Kidney epithelial cell (primary cell): ENCODE measurements around the gene OR10AD1. TPM values are rescaled to one million over a fixed set of nuclear protein-coding genes. Genes with fewer than 3 reads are reported as not detected.

Experiments used
- DNase-seq: peaks from one replicate; pipeline ENCODE4 v3.0.0-alpha.2; 2010; ENCODE audit warnings: low read depth
- H3K27me3 ChIP-seq: 2 replicates; pipeline ENCODE4 v1.6.0; 2011; ENCODE audit warnings: low read length; ENCODE audit not compliant: control insufficient read depth, insufficient read depth
- H3K36me3 ChIP-seq: 2 replicates; pipeline ENCODE4 v1.5.1; 2011; ENCODE audit warnings: low read length; ENCODE audit not compliant: control insufficient read depth, insufficient read depth
- H3K4me3 ChIP-seq: 2 replicates; pipeline ENCODE4 v1.5.1; 2011; ENCODE audit warnings: low read depth, mild to moderate bottlenecking, control low read depth, low read length
- total RNA-seq: library from RNA; depleted of rRNA; stranded (reverse); fragments of >200 nt; gene quantifications from 2 replicates; pipeline ENCODE4 v1.2.3, GENCODE V29; 2015
- TF ChIP-seq, protein P1 (sequence below): IDR thresholded peaks from 2 replicates; pipeline ENCODE4 v1.5.1; 2011; ENCODE audit warnings: mild to moderate bottlenecking, moderate library complexity, low read length, control low read depth, inconsistent platforms; ENCODE audit not compliant: insufficient read depth, poor library complexity, severe bottlenecking

OR10AD1 gene
- total RNA-seq, 1 donor from 2014 or later, result not detected

DNA sequence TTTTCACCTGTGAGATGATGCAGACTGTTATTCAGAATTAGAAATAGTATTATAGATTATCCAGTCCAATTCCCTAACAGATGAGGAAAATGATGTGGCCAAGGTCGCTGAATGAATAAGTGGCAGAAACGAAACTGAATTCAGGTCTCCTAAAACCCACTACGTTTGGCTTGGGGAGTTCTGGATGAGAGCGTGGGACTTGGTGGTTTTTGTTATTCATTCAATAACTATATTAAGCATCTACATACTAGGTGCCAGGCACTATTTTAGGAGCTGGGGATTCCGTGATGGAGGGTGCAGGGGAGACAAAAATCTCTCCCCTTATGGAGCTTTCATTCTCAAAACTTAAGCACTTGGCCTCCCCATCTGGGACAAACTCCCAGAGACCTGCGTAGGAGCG is 20.5 kb downstream of the OR10AD1 start:
- TF ChIP-seq, protein P1, sequence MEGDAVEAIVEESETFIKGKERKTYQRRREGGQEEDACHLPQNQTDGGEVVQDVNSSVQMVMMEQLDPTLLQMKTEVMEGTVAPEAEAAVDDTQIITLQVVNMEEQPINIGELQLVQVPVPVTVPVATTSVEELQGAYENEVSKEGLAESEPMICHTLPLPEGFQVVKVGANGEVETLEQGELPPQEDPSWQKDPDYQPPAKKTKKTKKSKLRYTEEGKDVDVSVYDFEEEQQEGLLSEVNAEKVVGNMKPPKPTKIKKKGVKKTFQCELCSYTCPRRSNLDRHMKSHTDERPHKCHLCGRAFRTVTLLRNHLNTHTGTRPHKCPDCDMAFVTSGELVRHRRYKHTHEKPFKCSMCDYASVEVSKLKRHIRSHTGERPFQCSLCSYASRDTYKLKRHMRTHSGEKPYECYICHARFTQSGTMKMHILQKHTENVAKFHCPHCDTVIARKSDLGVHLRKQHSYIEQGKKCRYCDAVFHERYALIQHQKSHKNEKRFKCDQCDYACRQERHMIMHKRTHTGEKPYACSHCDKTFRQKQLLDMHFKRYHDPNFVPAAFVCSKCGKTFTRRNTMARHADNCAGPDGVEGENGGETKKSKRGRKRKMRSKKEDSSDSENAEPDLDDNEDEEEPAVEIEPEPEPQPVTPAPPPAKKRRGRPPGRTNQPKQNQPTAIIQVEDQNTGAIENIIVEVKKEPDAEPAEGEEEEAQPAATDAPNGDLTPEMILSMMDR, result no peak
- Histone ChIP-seq H3K36me3 (no peaks in the 10 kb centered on the region), H3K4me3 (peak overlapping the region; percentile 54), H3K27me3 (peaks cover 41% of the 10 kb centered on the region)
- DNase-seq, result no peak

DNA sequence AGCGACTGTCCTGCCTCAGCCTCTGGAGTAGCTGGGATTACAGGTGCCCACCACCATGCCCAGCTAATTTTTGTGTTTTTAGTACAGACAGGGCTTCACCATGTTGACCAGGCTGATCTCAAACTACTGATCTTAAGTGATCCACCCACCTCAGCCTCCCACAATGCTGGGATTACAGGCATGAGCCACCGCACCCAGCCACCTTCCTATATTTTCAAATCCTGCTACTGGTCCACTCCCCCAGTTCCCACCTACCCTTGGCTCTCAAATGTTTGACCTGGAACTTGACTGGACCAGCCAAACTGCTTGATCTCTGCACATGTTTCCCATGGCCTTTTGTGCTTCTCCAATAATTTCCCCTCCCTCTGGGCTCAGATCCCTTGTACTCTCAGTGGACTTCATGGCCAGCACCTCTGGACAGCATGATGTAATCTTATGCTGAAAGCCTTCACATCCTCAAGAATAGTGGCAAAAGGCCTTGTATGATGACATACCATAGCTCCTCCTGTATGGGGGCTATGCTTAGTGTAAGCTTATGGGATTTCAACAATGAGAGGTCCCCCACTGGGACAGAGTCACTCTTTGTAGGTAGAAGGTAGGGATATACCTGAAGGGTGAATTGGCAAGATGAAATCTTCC is 22.1 kb downstream of the OR10AD1 start:
- no peaks in the 10 kb centered on the region for H3K36me3 ChIP-seq
- TF ChIP-seq, protein P1, result no peak
- H3K27me3 ChIP-seq, result peaks cover 41% of the 10 kb centered on the region
- no peak for DNase-seq
- H3K4me3 ChIP-seq, result no peak overlapping the region

DNA sequence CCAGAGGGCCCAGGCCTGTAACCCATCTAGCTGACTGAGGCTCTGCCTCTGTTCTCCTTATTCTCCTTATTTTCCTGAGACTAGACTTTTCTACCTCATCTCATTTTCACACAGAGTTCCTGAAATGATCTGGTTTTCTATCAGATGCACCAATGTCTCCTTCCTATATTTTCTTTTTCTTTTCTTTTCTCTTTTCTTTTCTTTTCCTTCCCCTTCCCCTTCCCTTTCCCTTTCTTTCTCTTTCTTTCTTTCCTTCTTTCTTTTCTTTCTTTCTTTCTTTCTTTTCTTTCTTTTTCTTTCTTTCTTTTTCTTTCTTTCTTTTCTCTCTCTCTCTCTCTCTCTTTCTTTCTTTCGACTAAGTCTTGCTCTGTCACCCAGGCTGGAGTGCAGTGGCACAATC is 22.7 kb downstream of the OR10AD1 start:
- Histone ChIP-seq H3K27me3 (peaks cover 36% of the 10 kb centered on the region), H3K4me3 (no peak overlapping the region), H3K36me3 (no peaks in the 10 kb centered on the region)
- DNase-seq, result no peak
- TF ChIP-seq, protein P1, result no peak

DNA sequence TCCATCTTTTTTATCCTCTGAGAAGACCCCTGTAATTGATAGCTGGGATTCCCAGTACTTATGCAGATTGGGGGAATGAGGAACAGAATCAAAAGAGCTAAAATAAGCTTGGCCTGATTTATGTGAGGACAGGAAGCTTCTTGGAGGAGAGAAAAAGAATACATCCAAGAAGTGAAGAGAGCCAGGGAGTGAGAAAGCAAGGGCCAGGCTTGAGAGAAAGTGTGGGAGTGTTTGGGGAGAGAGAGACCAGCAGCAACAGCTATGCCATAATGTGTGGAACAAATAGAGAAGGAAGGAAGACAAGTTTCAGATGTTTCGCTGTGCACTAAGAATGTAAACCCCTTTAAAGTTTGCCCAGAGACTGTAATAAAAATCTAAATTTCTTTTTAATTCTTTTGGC is 23.6 kb downstream of the OR10AD1 start:
- Histone ChIP-seq H3K4me3 (no peak overlapping the region), H3K27me3 (peaks cover 26% of the 10 kb centered on the region), H3K36me3 (no peaks in the 10 kb centered on the region)
- TF ChIP-seq, protein P1, result no peak
- DNase-seq, result no peak

DNA sequence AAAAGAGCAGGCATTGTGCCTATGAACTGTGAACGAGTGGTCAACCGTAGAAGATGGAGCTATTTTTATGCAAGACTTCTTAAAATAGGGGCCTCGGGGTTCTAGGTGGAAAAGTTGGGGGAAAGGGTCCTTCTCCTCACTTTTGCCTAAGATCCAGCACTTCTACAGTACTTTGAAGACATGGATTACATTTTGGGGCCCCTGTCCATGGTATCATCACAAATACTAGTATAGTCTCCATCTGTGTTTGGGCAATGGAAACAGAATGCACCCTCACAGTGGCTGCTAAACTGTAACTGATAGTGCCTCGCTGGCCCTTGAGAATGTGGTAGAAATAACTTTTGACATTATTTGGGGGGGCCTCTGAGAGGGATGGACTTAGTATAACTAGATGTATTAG is 25.1 kb downstream of the OR10AD1 start:
- no peak for DNase-seq
- Histone ChIP-seq H3K4me3 (no peak overlapping the region), H3K27me3 (peaks cover 13% of the 10 kb centered on the region), H3K36me3 (no peaks in the 10 kb centered on the region)
- TF ChIP-seq, protein P1, result no peak

DNA sequence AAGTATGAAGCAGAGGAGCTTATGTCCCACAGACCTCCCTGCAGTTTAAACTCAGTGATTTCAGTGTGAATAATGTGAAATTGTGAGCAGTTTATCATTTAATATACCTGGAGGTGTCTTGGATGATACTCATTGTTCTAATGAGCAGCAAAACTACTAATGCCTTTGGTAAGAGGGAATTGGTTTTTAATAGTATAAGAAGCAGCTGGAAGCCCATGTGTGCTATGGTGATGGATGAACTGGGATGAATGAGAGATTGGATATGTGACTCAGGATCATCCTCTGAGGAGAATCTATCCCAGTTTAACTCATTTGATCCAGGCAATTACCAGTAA is 26.7 kb downstream of the OR10AD1 start:
- Histone ChIP-seq H3K36me3 (no peaks in the 10 kb centered on the region), H3K27me3 (peaks cover 12% of the 10 kb centered on the region), H3K4me3 (no peak overlapping the region)
- no peak for DNase-seq
- TF ChIP-seq, protein P1, result no peak
